Heart left ventricle (tissue), 13 donors: ENCODE results near the gene GPRIN2.
"Not testable (repeated sequence)": the region's sequence is repeated elsewhere in the genome, so short reads cannot be mapped to it uniquely, and the experiment has no call there.

Source experiments
- CTCF ChIP-seq, 12 donors: fragments of 200-600 bp; sonication (generic) in 4 of 12; IDR thresholded peaks; one replicate each; pipeline versions ENCODE4 v1.5.0 to v1.8.0; 2018 to 2022; ENCODE audit warnings: antibody characterized with exemption in 12 of 12, mild to moderate bottlenecking in 5 of 12
- POLR2A ChIP-seq, 2 donors: fragments of 450-650 bp; IDR thresholded peaks; one replicate each; pipeline ENCODE4 v1.6.1; 2017; ENCODE audit warnings: antibody characterized with exemption in 2 of 2, mild to moderate bottlenecking in 2 of 2, moderate library complexity in 2 of 2
- donor health status: ischemic (EF 13 %, LVEDD 7.1; RV severe dilation, severe dysfunction).
- donor health status: DM: no; HTN: yes; CAD: no.
- donor health status: DM: no; HTN: no; CAD: no.
- donor health status: ischemic (EF 25% LVEDD 6.9; RV normal size, moderate dysfunction).
- donor health status: ischemic (EF 25% LVEDD 5.7; RV mildly dilated, moderate dysfunction).
- donor health status: ischemic (EF 35%, LVEDD 5.7; RV mildly dilated, moderate dysfunction).
- donor health status: nonischemic (EF 11% LVEDD 7.7; RV severe dilation, severe dysfunction).
- donor health status: DM: yes; HTN: yes; CAD: no.
- donor health status: PGD.
- donor health status: ischemic (EF 29% LVEDD 5.4; RV normal size, mild dysfunction).
- donor health status: nonischemic (EF 23%, LVEDD 6.1; RV moderate dilation, normal function).

GRCh38 chr10:46532256-46532655 is 24.2 kb downstream of the GPRIN2 start:
- not testable (repeated sequence) for TF ChIP-seq CTCF, POLR2A (IDR thresholded peaks at IDR 0.05)
